Fibroblast of villous mesenchyme (primary cell): ENCODE data around the gene PARD6A. TPM values are rescaled to one million over a fixed set of nuclear protein-coding genes. Genes with fewer than 3 reads are reported as not detected.

Experiments
- DNase-seq: peaks from one replicate; pipeline ENCODE4 v3.0.0-alpha.2; 2010; ENCODE audit warnings: low read depth
- H3K4me3 ChIP-seq: 2 replicates; pipeline ENCODE4 v1.5.1; 2011; ENCODE audit warnings: low read depth, mild to moderate bottlenecking, low read length
- CTCF ChIP-seq: IDR thresholded peaks from 2 replicates; pipeline ENCODE4 v1.5.1; 2012; ENCODE audit warnings: low read depth, mild to moderate bottlenecking, low read length; ENCODE audit not compliant: insufficient read depth
- total RNA-seq: library from RNA; depleted of rRNA; stranded (reverse); fragments of >200 nt; gene quantifications from 2 replicates; pipeline ENCODE4 v1.2.3, GENCODE V29; 2012

The PARD6A gene
- total RNA-seq, 1 donor, result 2.6 TPM

GRCh38 chr16:67648764-67649407 is 11.9 kb upstream of the PARD6A start:
- DNase-seq, result no peak
- no peak overlapping the region for H3K4me3 ChIP-seq
- no peak for TF ChIP-seq CTCF

GRCh38 chr16:67649494-67649931 is 11.2 kb upstream of the PARD6A start:
- no peak overlapping the region for H3K4me3 ChIP-seq
- no peak for TF ChIP-seq CTCF
- no peak for DNase-seq

GRCh38 chr16:67650023-67650422 is 10.7 kb upstream of the PARD6A start:
- H3K4me3 ChIP-seq, result no peak overlapping the region
- no peak for TF ChIP-seq CTCF
- no peak for DNase-seq

- no peak for TF ChIP-seq CTCF
- no peak for DNase-seq
These were observed 9.7 kb upstream of the PARD6A start for GRCh38 chr16:67651039-67651438.

GRCh38 chr16:67651847-67652246 is 8.9 kb upstream of the PARD6A start:
- no peak for TF ChIP-seq CTCF
- no peak overlapping the region for H3K4me3 ChIP-seq
- no peak for DNase-seq

More at GRCh38 chr16:67651039-67651438, 9.7 kb upstream of the PARD6A start:
- no peak overlapping the region for H3K4me3 ChIP-seq

GRCh38 chr16:67652578-67653127 is 8.1 kb upstream of the PARD6A start:
- DNase-seq, result no peak

More at GRCh38 chr16:67652578-67653127, 8.1 kb upstream of the PARD6A start:
- peak overlapping the region; percentile 44 for H3K4me3 ChIP-seq
- no peak for TF ChIP-seq CTCF
